Spinal cord (tissue), 10 donors: ENCODE data around the gene NUP85. TPM values are rescaled to one million over a fixed set of nuclear protein-coding genes. Genes with fewer than 3 reads are reported as not detected.
"Not testable (repeated sequence)": the region's sequence is repeated elsewhere in the genome, so short reads cannot be mapped to it uniquely, and the experiment has no call there.

Experiments used
- DNase-seq, 6 donors: peaks; one replicate each; pipeline versions ENCODE4 v3.0.0 to v3.0.0-alpha.2; 2013 to 2015; ENCODE audit warnings: low spot score in 6 of 6, low read depth in 4 of 6
- H3K27ac ChIP-seq: one replicate; pipeline ENCODE4 v1.5.1; 2013; ENCODE audit warnings: low read depth, low read length, control low read depth
- H3K27me3 ChIP-seq: one replicate; pipeline ENCODE4 v1.6.1; 2013; ENCODE audit warnings: low read length; ENCODE audit not compliant: control insufficient read depth, insufficient read depth
- H3K36me3 ChIP-seq: one replicate; pipeline ENCODE4 v1.6.1; 2013; ENCODE audit warnings: low read length; ENCODE audit not compliant: control insufficient read depth, insufficient read depth
- H3K4me1 ChIP-seq: one replicate; pipeline ENCODE4 v1.6.1; 2013; ENCODE audit warnings: low read length; ENCODE audit not compliant: control insufficient read depth, insufficient read depth
- H3K4me3 ChIP-seq: one replicate; pipeline ENCODE4 v1.5.1; 2013; ENCODE audit warnings: low read depth, low read length, control low read depth
- H3K9me3 ChIP-seq: one replicate; pipeline ENCODE4 v1.6.1; 2013; ENCODE audit warnings: low read length; ENCODE audit not compliant: control insufficient read depth, insufficient read depth
- WGBS: methylation state at CpG from one replicate; pipeline ENCODE4 v1.1.5; 2013; ENCODE audit warnings: missing lambda C conversion rate; ENCODE audit not compliant: insufficient coverage; 5-methylcytosine and 5-hydroxymethylcytosine counted together
- polyA plus RNA-seq, 2 donors: library from polyadenylated mRNA; unstranded; fragments of 120-200 nt; gene quantifications; one replicate each; pipeline ENCODE4 v1.2.1, GENCODE V29; 2013; ENCODE audit not compliant: insufficient read length in 2 of 2
- total RNA-seq, 2 donors: library from RNA; depleted of rRNA in 1 of 2; stranded (reverse); fragments of 120-200 nt in 1 of 2; fragments of >200 nt in 1 of 2; gene quantifications; one replicate each; pipeline versions ENCODE4 v1.2.3 to v1.2.4, GENCODE V29; 2013 to 2014
- donor health status: healthy.

The NUP85 gene
- total and polyA plus RNA-seq, 4 donors = 29.8 to 63.0 (median 42.6) TPM

- no CpG with 5 or more reads among the region's 4 CpGs for WGBS
- no peak overlapping the region for H3K4me3 ChIP-seq
- DNase-seq = no peak
- H3K27ac ChIP-seq = no peak overlapping the region
- H3K4me1 ChIP-seq = no peaks in the 10 kb centered on the region
- H3K27me3 ChIP-seq = no peaks in the 10 kb centered on the region
- H3K36me3 ChIP-seq = no peaks in the 10 kb centered on the region
- H3K9me3 ChIP-seq = no peaks in the 10 kb centered on the region
These were observed 13.9 kb upstream of the NUP85 start for GRCh38 chr17:75191584-75191983.

- Histone ChIP-seq H3K27ac (no peak overlapping the region), H3K27me3 (no peaks in the 10 kb centered on the region), H3K36me3 (no peaks in the 10 kb centered on the region), H3K4me1 (no peaks in the 10 kb centered on the region), H3K9me3 (no peaks in the 10 kb centered on the region), H3K4me3 (no peak overlapping the region)
- no CpG with 5 or more reads among the region's 5 CpGs for WGBS
- DNase-seq = no peak
These were observed 10.6 kb upstream of the NUP85 start for GRCh38 chr17:75194879-75195278.

- no peak for DNase-seq
- H3K9me3 ChIP-seq = no peaks in the 10 kb centered on the region
- peaks cover 8% of the 10 kb centered on the region for H3K4me1 ChIP-seq
- H3K36me3 ChIP-seq = no peaks in the 10 kb centered on the region
- H3K27ac ChIP-seq = no peak overlapping the region
- no peaks in the 10 kb centered on the region for H3K27me3 ChIP-seq
- 96% methylated on average over 3 of the region's 6 CpGs for WGBS
- H3K4me3 ChIP-seq = no peak overlapping the region
These were observed 5.4 kb upstream of the NUP85 start for GRCh38 chr17:75199886-75200618.

- Histone ChIP-seq H3K9me3 (no peaks in the 10 kb centered on the region), H3K27me3 (no peaks in the 10 kb centered on the region), H3K27ac (peak overlapping the region; percentile 99), H3K4me1 (peaks cover 15% of the 10 kb centered on the region), H3K36me3 (peaks cover 10% of the 10 kb centered on the region), H3K4me3 (peak overlapping the region; percentile 83)
- no peak for DNase-seq
- 0% methylated on average over 21 of the region's 22 CpGs for WGBS
These were observed 299 bp downstream of the NUP85 start for GRCh38 chr17:75205793-75206163.

- not testable (repeated sequence) for DNase-seq
- peaks cover 15% of the 10 kb centered on the region for H3K4me1 ChIP-seq
These were observed 1.6 kb downstream of the NUP85 start for GRCh38 chr17:75207050-75207407.

GRCh38 chr17:75207760-75208159, 2.3 kb downstream of the NUP85 start:
- Histone ChIP-seq H3K27me3 (no peaks in the 10 kb centered on the region), H3K9me3 (no peaks in the 10 kb centered on the region), H3K4me1 (peaks cover 15% of the 10 kb centered on the region), H3K4me3 (no peak overlapping the region), H3K27ac (no peak overlapping the region), H3K36me3 (peaks cover 29% of the 10 kb centered on the region)
- no peak for DNase-seq
- WGBS = 90% methylated on average over 9 of the region's 12 CpGs

More at GRCh38 chr17:75207050-75207407, 1.6 kb downstream of the NUP85 start:
- H3K36me3 ChIP-seq = peaks cover 22% of the 10 kb centered on the region
- not testable (repeated sequence) for H3K9me3 ChIP-seq, H3K27ac ChIP-seq, H3K4me3 ChIP-seq, H3K27me3 ChIP-seq
- WGBS = 91% methylated on average over 3 of the region's 8 CpGs

DNA sequence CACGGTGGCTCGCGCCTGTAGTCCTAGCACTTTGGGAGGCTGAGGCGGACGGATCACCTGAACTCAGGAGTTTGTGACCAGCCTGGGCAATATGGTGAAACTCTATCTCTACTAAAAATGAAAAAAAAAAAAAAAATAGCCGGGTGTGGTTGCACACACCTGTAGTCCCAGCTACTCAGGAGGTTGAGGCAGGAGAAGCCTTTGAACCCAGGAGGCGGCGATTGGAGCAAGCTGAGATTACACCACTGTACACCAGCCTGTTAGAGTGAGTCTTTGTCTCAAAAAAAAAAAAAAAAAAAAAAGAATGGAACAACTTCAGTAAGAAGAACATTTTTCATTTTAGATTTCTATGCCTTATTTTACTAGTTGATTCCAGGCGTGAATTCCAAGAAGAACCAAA, 2.7 kb downstream of the NUP85 start:
- DNase-seq = no peak
- Histone ChIP-seq H3K4me1 (peaks cover 15% of the 10 kb centered on the region), H3K27ac (no peak overlapping the region), H3K27me3 (no peaks in the 10 kb centered on the region), H3K36me3 (peaks cover 33% of the 10 kb centered on the region), H3K4me3 (no peak overlapping the region), H3K9me3 (no peaks in the 10 kb centered on the region)
- 100% methylated on average over 1 of the region's 9 CpGs for WGBS

- no peak for DNase-seq
- H3K27me3 ChIP-seq = no peaks in the 10 kb centered on the region
- no CpG with 5 or more reads among the region's 3 CpGs for WGBS
- H3K4me1 ChIP-seq = peaks cover 15% of the 10 kb centered on the region
- no peak overlapping the region for H3K4me3 ChIP-seq
- no peaks in the 10 kb centered on the region for H3K9me3 ChIP-seq
- peaks cover 42% of the 10 kb centered on the region for H3K36me3 ChIP-seq
- no peak overlapping the region for H3K27ac ChIP-seq
These were observed 3.6 kb downstream of the NUP85 start for GRCh38 chr17:75209061-75209460.

- Histone ChIP-seq H3K36me3 (peaks cover 79% of the 10 kb centered on the region), H3K4me1 (no peaks in the 10 kb centered on the region), H3K4me3 (no peak overlapping the region), H3K9me3 (no peaks in the 10 kb centered on the region), H3K27ac (no peak overlapping the region), H3K27me3 (no peaks in the 10 kb centered on the region)
- no peak for DNase-seq
- WGBS = 70% methylated on average over 2 of the region's 6 CpGs
These were observed 12.7 kb downstream of the NUP85 start for GRCh38 chr17:75218131-75218530.

GRCh38 chr17:75219815-75220214, 14.3 kb downstream of the NUP85 start:
- Histone ChIP-seq H3K27ac (no peak overlapping the region), H3K36me3 (peaks cover 69% of the 10 kb centered on the region), H3K4me1 (no peaks in the 10 kb centered on the region), H3K27me3 (no peaks in the 10 kb centered on the region), H3K4me3 (no peak overlapping the region), H3K9me3 (no peaks in the 10 kb centered on the region)
- 92% methylated on average over 1 of the region's 3 CpGs for WGBS
- no peak for DNase-seq
